Stimulated activated naive CD8-positive, alpha-beta T cell treated with anti-CD3 and anti-CD28 coated beads, Interleukin-15, Interleukin-2, amounts not matched to agents 100 ng/mL and 50 ng/mL, for 24 hours (primary cell): ENCODE results near the gene ELN.
A peak's percentile ranks its signal among the peaks of the same experiment; 100 is the strongest.
"Not testable (repeated sequence)": the region's sequence is repeated elsewhere in the genome, so short reads cannot be mapped to it uniquely, and the experiment has no call there.

Experiments used
- H3K27ac Mint-ChIP-seq: one replicate; pipeline ENCODE4 v1.8.0; 2021; ENCODE audit warnings: mild to moderate bottlenecking, mixed read lengths
- H3K27me3 Mint-ChIP-seq: one replicate; pipeline ENCODE4 v1.8.0; 2021; ENCODE audit warnings: mixed read lengths
- H3K36me3 Mint-ChIP-seq: one replicate; pipeline ENCODE4 v1.8.0; 2021; ENCODE audit warnings: low read depth, mixed read lengths
- H3K4me1 Mint-ChIP-seq: one replicate; pipeline ENCODE4 v1.8.0; 2021; ENCODE audit warnings: low read depth, mixed read lengths
- H3K4me3 Mint-ChIP-seq: one replicate; pipeline ENCODE4 v1.8.0; 2021; ENCODE audit warnings: mild to moderate bottlenecking, mixed read lengths
- H3K9me3 Mint-ChIP-seq: one replicate; pipeline ENCODE4 v1.8.0; 2021; ENCODE audit warnings: mixed read lengths

ELN gene

DNA sequence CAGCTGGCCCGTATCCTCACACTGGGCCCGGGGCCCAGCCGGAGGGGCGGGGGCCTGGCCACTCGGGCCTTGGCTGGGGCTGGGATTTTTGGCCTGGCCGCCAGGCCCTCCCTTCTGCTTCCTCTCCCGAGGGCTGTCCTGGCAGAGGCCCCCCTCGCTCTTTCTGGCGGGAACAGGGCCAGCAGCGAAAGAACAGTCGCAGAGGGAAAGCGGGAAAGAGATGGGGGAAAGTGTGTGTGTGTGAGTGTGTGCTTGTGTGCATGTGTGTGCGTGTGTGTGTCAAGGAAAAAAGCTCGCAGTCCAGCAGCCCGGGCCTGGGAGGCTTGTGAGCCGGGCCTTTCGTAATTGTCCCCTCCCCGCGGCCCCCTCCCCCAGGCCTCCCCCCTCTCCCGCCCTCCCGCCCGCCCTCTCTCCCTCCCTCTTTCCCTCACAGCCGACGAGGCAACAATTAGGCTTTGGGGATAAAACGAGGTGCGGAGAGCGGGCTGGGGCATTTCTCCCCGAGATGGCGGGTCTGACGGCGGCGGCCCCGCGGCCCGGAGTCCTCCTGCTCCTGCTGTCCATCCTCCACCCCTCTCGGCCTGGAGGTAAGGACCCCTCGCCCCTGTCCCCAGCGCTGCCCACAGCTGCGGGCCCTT is at the start of gene ELN:
Gene ELN, plus strand, starts transcription at position 491 of the 638 bp plus-strand sequence. Its CDS starts 15 bp downstream, at position 506.
- no peaks in the 10 kb centered on the region for H3K9me3 Mint-ChIP-seq
- H3K36me3 Mint-ChIP-seq, result no peaks in the 10 kb centered on the region
- peaks cover 7% of the 10 kb centered on the region for H3K4me1 Mint-ChIP-seq
- H3K27me3 Mint-ChIP-seq, result peaks cover 55% of the 10 kb centered on the region
- no peak within 1 kb of the TSS for H3K4me3 Mint-ChIP-seq
- no peak within 1 kb of the TSS for H3K27ac Mint-ChIP-seq

DNA sequence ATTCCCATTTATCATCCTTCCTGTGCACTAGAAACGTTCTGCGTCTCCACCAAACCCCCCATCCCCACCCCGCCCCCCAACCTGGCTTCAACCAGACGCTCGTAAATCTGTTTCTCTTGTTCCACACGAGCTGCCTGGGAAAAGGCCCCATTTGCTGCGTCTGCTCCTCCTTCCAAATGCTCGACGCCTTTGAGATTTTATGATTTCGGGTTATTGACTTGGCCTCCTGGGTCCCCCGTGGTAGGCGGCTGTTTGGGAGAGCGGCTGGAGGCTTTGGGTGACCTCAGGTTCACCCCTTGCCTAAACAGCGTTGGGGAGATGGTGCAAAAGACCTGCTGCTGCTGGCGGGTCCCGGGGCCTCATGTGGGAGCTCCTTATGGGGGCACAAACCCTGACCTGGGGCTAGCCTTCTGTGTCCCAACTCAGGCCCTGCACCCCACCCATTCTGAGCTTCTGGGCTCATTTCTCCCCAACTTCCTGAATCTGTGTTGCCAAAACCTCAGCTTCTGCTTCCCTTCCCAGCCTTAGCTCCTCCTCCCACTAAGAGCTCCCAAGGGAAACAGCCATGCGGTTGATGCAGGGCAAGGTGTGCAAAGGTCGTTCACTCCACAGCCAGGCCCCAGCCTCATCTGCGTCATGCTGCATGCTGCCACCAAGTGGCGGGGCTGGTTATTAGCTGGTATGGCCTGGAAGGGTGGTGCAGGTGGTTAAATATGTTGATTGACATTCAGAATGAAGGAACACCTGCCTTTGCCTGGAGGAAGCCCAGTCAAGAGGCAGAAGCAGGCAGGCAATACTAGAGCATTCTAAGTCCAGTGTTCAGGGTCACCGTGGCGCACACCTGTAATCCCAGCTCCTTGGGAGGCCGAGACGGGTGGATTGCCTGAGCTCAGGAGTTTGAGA is 49.1 kb upstream of the ELN start:
- Mint-ChIP-seq H3K4me1 (no peaks in the 10 kb centered on the region), H3K9me3 (no peaks in the 10 kb centered on the region), H3K36me3 (no peaks in the 10 kb centered on the region), H3K4me3 (no peak overlapping the region), H3K27me3 (no peaks in the 10 kb centered on the region), H3K27ac (no peak overlapping the region)

DNA sequence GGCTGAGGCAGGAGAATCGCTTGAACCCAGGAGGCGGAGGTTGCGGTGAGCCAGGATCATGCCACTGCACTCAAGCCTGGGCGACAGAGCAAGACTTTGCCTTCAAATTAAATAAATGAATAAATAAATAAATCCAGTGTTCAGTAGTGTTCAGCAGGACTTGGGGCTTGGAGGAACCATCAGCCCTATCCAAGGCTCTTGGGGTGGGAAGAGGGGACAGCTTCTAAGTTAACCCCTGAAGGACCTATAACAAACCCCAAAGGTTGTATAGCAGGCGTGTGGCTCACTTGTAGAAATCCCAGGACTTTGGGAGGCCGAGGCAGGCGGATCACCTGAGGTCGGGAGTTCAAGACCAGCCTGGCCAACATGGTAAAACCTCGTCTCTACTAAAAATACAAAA is 48.3 kb upstream of the ELN start:
- H3K9me3 Mint-ChIP-seq, H3K27ac Mint-ChIP-seq, H3K36me3 Mint-ChIP-seq, H3K27me3 Mint-ChIP-seq, H3K4me3 Mint-ChIP-seq, H3K4me1 Mint-ChIP-seq: not testable (repeated sequence)

DNA sequence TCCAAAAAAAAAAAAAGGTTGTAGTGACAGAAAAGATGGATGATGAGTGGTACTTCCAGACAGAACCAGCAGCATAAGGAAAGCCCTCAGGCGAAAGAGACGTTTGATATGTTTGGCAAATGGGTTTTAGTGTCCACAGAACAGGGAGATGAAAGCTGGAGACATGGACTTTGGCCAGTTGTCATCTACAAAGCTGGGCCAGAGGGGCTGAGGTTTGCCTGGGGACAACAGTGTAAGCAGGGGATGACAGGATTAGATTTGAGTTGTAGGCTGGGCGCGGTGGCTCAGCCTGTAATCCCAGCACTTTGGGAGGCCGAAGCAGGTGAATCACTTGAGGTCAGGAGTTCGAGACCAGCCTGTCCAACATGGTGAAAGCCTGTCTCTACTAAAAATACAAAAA is 47.8 kb upstream of the ELN start:
- Mint-ChIP-seq H3K27ac (no peak overlapping the region), H3K4me1 (no peaks in the 10 kb centered on the region)

DNA sequence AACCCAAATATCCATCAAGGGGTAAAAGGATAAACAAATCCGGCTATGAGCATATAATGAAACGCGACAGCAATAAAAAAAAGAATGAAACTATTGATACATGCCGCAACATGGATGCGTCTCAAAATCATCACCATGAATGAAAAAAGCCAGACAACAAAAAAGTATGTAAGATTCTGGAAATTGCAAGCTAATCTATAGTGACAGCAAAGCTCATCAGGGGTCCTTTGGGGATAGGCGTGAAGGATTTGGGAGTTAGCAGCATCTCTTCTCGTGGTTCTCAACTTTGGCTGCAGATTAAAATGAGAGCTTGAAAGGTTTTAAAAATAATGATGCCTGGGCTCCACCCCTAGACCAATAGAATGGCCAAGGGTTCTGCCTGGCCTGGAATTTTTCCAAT is 46.0 kb upstream of the ELN start:
- Mint-ChIP-seq H3K27ac (no peak overlapping the region), H3K4me1 (no peaks in the 10 kb centered on the region), H3K27me3 (peaks cover 4% of the 10 kb centered on the region), H3K4me3 (no peak overlapping the region), H3K9me3 (no peaks in the 10 kb centered on the region), H3K36me3 (no peaks in the 10 kb centered on the region)

More for the DNA sequence above, 47.8 kb upstream of the ELN start:
- H3K9me3 Mint-ChIP-seq, result no peaks in the 10 kb centered on the region
- H3K27me3 Mint-ChIP-seq, result peaks cover 4% of the 10 kb centered on the region
- H3K4me3 Mint-ChIP-seq, result no peak overlapping the region
- H3K36me3 Mint-ChIP-seq, result no peaks in the 10 kb centered on the region

DNA sequence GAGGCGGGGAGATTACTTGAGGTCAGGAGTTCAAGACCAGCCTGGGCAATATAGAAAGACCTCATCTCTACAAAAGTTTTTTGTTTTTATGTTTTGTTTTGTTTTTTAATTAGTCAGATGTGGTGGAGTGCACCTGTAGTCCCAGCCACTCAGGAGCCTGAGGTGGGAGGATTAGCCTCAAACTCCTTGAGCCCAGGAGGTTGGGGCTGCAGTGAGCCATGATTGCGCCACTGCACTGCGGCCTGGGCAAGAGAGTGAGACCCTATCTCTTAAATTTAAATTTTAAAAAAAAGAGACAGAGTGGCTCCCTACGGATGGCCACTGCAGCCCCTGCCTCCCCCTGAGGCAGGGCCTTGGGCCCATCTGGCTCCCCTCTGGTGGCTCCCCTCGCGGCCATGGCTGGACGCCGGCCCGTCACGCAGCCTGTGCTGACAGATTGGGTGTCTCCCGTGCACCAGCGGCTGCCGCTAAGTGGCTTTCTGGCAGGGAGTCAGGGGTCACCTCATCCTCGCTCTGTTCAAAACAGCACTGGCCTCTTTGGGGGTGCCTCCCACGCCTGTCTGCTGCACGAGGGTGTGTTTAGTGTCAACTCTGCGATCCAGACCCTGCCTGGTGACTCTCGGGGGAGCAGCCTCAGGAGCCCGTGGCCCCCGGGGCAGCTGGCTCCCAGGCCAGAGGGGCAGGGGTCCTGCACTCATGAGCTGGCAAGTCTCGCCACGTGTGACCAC is 44.4 kb upstream of the ELN start:
- Mint-ChIP-seq H3K27me3 (peaks cover 4% of the 10 kb centered on the region), H3K4me3 (no peak overlapping the region), H3K27ac (no peak overlapping the region), H3K4me1 (no peaks in the 10 kb centered on the region), H3K9me3 (no peaks in the 10 kb centered on the region), H3K36me3 (no peaks in the 10 kb centered on the region)

DNA sequence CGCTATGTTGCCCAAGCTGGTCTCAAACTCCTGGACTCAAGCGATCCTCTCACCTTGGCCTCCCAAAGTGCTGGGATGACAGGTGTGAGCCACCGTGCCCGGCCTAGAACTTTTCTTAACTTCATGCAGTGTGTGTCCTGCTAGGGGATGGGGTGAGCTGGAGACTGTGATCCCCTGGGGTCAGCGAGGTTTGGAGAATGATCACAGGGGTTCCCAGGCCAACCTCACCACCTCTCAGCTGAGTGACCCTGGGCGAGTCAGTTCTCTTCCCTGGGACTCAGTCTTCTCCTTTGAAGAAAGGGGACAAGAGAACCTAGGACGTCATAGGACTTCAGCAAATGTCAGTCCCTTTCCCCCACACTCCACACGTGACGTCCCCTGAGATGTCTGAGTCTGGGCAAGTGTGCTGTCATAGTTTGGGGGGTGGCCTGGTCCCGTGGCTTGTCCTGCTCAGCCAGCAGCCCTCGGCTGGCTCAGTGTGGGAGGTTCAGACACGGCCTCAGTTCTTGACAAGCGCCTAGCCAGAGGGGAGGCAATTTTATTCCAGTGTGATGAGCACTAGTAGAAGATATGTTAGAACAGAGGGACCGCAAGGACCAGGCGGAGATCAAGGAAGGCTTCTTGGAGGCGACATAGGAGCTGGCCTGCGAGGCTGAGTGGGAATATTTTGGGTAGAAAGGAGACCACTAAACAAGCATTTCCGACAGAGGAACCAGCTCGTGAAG is 43.3 kb upstream of the ELN start:
- no peak overlapping the region for H3K4me3 Mint-ChIP-seq
- H3K27ac Mint-ChIP-seq, result peak overlapping the region; percentile 48
- H3K27me3 Mint-ChIP-seq, result peaks cover 4% of the 10 kb centered on the region
- no peaks in the 10 kb centered on the region for H3K36me3 Mint-ChIP-seq
- no peaks in the 10 kb centered on the region for H3K4me1 Mint-ChIP-seq
- no peaks in the 10 kb centered on the region for H3K9me3 Mint-ChIP-seq

DNA sequence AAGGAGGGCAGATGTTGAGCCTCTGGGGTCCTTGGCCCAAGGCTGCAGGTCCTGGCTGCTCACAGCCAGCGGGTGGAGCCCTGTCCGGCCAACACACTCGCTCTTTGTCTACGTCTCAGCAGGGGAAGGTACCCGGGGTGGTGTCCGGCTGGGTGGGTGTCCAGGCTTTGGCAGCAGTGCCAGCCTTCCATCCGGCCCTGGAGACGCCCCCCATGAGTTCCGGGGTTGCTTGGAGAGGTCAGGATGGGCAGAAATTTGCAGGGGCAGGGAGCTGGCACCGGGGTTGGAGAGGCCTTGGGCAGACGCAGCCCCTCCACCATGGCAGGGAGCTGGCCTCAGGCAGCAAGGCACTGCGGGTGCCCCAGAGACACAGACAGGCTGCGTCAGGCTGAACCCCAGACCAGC is 42.2 kb upstream of the ELN start:
- H3K27me3 Mint-ChIP-seq, result peaks cover 4% of the 10 kb centered on the region
- H3K4me1 Mint-ChIP-seq, result no peaks in the 10 kb centered on the region
- H3K4me3 Mint-ChIP-seq, result no peak overlapping the region
- no peaks in the 10 kb centered on the region for H3K36me3 Mint-ChIP-seq
- H3K9me3 Mint-ChIP-seq, result no peaks in the 10 kb centered on the region
- no peak overlapping the region for H3K27ac Mint-ChIP-seq

DNA sequence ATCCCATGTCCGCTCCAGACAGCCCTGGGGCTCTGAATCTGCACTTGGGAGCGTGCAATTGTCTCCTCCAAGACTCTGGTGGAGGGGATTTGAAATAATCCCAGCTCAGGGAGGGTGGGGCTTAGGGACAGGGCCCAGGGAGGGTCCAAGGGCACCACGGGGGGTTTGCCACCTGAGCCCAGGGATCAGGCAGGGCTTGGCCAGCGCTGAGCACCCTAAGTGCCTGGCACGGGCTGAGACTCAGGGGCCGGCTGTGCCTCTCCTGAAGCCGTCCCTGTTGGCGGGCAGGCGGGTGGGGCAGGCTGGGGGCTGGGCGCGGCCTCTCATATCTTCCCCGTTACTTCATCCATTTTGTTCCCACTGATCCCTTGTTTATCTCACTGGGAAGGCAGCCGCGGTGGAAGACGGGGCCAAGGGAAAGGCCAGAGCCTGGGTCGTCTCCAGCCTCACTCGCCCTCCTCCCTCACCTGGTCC is 41.8 kb upstream of the ELN start:
- Mint-ChIP-seq H3K27me3 (peaks cover 4% of the 10 kb centered on the region), H3K9me3 (no peaks in the 10 kb centered on the region), H3K4me3 (no peak overlapping the region), H3K4me1 (no peaks in the 10 kb centered on the region), H3K36me3 (no peaks in the 10 kb centered on the region), H3K27ac (no peak overlapping the region)

DNA sequence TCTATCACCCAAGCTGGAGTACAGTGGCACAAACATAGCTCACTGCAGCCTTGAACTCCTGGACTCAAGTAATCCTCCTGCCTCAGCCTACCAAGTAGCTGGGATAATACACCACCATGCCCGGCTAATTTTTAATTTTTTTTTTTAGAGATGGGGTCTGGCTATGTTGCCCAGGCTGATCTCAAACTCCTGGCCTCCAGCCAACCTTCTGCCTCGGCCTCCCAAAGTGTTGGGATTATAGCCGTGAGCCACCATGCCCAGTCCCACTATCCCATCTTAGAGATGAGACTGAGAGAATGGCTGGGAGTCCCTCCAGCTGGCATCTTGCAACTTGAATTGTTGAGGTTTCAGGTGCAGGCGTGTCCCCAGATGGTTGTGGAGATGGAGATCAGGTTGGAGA is 40.7 kb upstream of the ELN start:
- Mint-ChIP-seq H3K9me3 (no peaks in the 10 kb centered on the region), H3K36me3 (no peaks in the 10 kb centered on the region), H3K4me1 (no peaks in the 10 kb centered on the region), H3K4me3 (no peak overlapping the region), H3K27ac (no peak overlapping the region), H3K27me3 (peaks cover 4% of the 10 kb centered on the region)

DNA sequence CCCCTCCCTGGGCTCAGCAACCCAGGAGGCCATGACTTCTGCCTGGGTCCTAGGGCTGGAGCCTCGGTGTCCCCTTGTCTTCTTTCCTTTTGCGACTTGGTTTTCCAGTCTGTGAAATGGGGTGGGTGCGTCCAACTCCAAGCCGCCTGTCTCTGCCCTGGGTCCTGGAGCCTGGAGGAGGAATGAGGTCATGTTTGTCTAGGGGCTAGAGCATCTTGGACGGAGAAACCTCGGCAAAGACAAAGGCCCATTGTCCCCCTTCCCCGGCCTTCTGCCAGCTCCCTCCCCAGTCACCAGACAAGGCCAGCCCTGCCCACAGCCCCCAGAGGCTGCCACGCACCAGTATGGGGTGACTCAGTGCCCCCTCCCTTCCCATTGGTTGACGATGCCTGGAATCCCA is 39.8 kb upstream of the ELN start:
- H3K9me3 Mint-ChIP-seq, result no peaks in the 10 kb centered on the region
- H3K27ac Mint-ChIP-seq, result no peak overlapping the region
- no peaks in the 10 kb centered on the region for H3K4me1 Mint-ChIP-seq

DNA sequence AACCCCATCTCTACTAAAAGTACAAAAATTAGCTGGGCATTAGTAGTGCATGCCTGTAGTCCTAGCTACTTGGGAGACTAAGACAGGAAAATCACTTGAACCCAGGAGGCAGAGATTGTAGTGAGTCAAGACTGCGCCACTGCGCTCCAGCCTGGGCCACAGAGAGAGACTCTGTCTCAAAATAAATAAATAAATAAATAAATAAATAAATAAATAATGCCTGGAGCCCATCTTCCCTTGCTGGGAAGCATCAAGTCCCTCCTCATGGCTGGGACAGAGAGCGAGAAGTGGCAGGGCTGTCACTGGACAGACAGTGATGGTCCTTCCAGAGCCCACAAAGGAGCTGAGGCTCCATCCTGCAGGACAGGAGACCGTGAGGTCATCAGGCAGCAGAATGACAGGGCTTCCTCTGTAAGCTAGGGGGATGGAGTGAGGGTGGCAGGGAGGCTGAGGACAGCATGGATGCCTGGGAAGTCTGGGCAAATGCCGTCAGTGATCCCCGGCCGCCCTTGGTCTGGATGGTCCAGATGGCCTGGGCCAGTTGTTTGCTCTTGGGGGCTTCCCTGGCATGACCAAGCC is 36.4 kb upstream of the ELN start:
- Mint-ChIP-seq H3K36me3 (no peaks in the 10 kb centered on the region), H3K4me3 (no peak overlapping the region), H3K4me1 (no peaks in the 10 kb centered on the region), H3K27ac (no peak overlapping the region), H3K9me3 (no peaks in the 10 kb centered on the region), H3K27me3 (no peaks in the 10 kb centered on the region)

More for the DNA sequence above, 39.8 kb upstream of the ELN start:
- Mint-ChIP-seq H3K27me3 (peaks cover 4% of the 10 kb centered on the region), H3K36me3 (no peaks in the 10 kb centered on the region), H3K4me3 (no peak overlapping the region)

DNA sequence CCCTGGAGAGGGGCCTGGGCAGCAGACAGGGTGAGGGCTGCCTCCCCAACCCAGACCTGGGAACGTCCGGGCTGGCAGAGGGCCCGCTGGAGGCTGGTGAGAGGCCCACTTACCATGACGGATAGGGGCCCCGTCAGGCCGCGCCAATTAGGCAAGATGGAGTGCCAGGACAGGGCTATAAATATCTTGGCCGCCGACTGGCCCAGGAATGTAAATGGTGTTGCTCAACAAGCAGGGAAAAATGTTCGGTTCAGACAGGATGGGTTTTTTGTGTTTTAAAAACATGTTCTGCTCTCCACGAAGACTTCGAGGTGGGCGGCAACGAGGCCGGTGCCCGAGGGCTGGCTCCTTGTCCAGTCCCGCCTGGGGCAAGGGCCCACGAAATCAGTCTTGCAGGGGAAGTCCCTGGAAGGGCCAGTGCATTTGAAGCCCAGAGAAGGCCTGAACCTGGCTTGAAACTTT is 35.8 kb upstream of the ELN start:
- H3K4me1 Mint-ChIP-seq, result no peaks in the 10 kb centered on the region
- H3K27ac Mint-ChIP-seq, result no peak overlapping the region
- H3K27me3 Mint-ChIP-seq, result peaks cover 2% of the 10 kb centered on the region
- no peaks in the 10 kb centered on the region for H3K36me3 Mint-ChIP-seq
- no peak overlapping the region for H3K4me3 Mint-ChIP-seq
- no peaks in the 10 kb centered on the region for H3K9me3 Mint-ChIP-seq

DNA sequence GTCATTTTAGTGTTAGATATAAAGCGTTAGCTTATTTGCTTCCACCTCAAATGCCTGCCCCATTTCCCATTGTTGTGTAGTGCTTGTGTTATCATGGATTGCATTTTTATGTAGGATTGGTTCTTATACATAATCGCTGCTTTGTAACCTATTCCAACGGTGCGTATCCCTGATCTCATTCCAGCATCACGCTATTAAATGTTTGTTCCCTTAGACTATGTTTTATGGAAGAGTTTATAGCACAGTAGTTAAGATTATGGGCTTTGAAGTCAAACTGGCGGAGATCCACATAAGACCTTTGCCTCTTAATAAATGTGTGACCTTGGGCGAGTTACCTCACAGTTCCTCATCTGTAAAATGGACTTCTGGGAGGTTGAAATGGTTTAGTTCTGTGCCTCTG is 34.0 kb upstream of the ELN start:
- no peaks in the 10 kb centered on the region for H3K36me3 Mint-ChIP-seq
- H3K4me3 Mint-ChIP-seq, result no peak overlapping the region
- H3K27me3 Mint-ChIP-seq, result peaks cover 3% of the 10 kb centered on the region
- no peak overlapping the region for H3K27ac Mint-ChIP-seq
- H3K9me3 Mint-ChIP-seq, result no peaks in the 10 kb centered on the region
- H3K4me1 Mint-ChIP-seq, result no peaks in the 10 kb centered on the region
